HEK293 (cell line): ENCODE measurements around the gene PEF1.

ENCODE experiments used
- CTCF ChIA-PET: fragments of 350-600 bp; formaldehyde crosslinking; extraction: SDS; loops from one replicate; lab custom pipeline; 2021; ENCODE audit warnings: antibody characterized with exemption; lab: Yijun Ruan, JAX
- POLR2A ChIA-PET: fragments of 300-600 bp; formaldehyde crosslinking; extraction: SDS; loops from one replicate; lab custom pipeline; 2020; ENCODE audit warnings: antibody characterized with exemption, inconsistent platforms; lab: Yijun Ruan, JAX
- H3K27ac ChIP-seq: fragments of 200-500 bp; sonication (Bioruptor generic); 2 replicates; pipeline ENCODE4 v1.5.1; 2014; ENCODE audit warnings: low read depth, low read length, control low read depth, inconsistent platforms; ENCODE audit errors: extremely low read depth
- H3K36me3 ChIP-seq, 2 experiments: fragments of 200-500 bp in 1 of 2; sonication (Bioruptor generic) in 1 of 2; 1 replicate in 1 of 2; 2 replicates in 1 of 2; pipeline ENCODE4 v1.5.1; 2014 to 2017; ENCODE audit warnings: inconsistent platforms in 2 of 2, low read length in 2 of 2; ENCODE audit not compliant: control insufficient read depth in 2 of 2, insufficient read depth in 1 of 2
- H3K4me1 ChIP-seq: fragments of 200-500 bp; sonication (Bioruptor generic); 2 replicates; pipeline ENCODE4 v1.5.1; 2014; ENCODE audit warnings: mild to moderate bottlenecking, low read length, inconsistent platforms; ENCODE audit not compliant: control insufficient read depth, insufficient read depth
- H3K4me3 ChIP-seq: 2 replicates; pipeline ENCODE4 v1.5.1; 2011; ENCODE audit warnings: low read depth, mild to moderate bottlenecking, control low read depth, low read length, moderate library complexity
- H3K9me3 ChIP-seq: fragments of 200-500 bp; sonication (Bioruptor generic); 2 replicates; pipeline ENCODE4 v1.5.1; 2014; ENCODE audit warnings: low read depth, low read length, inconsistent platforms; ENCODE audit not compliant: control insufficient read depth, insufficient read depth
- MYNN ChIP-seq: fragments of 450-650 bp; formaldehyde crosslinking; IDR thresholded peaks from 2 replicates; pipeline ENCODE4 v1.5.1; 2016; ENCODE audit warnings: missing biosample characterization, missing genetic modification characterization, borderline replicate concordance
- PRDM1 ChIP-seq: fragments of 450-650 bp; formaldehyde crosslinking; IDR thresholded peaks from 2 replicates; pipeline ENCODE4; 2016; ENCODE audit warnings: missing biosample characterization, missing genetic modification characterization
- SP7 ChIP-seq: fragments of 450-650 bp; formaldehyde crosslinking; IDR thresholded peaks from 2 replicates; pipeline ENCODE4 v1.5.1; 2016; ENCODE audit warnings: missing biosample characterization, missing genetic modification characterization
- ZBTB1 ChIP-seq: fragments of 450-650 bp; formaldehyde crosslinking; IDR thresholded peaks from 2 replicates; pipeline ENCODE4 v1.5.1; 2016; ENCODE audit warnings: missing biosample characterization, missing genetic modification characterization
- ZBTB17 ChIP-seq: fragments of 450-650 bp; formaldehyde crosslinking; IDR thresholded peaks from 2 replicates; pipeline ENCODE4 v1.5.1; 2016; ENCODE audit warnings: missing biosample characterization, missing genetic modification characterization
- ZFP69B ChIP-seq: fragments of 450-650 bp; formaldehyde crosslinking; IDR thresholded peaks from 2 replicates; pipeline ENCODE4 v1.5.1; 2016; ENCODE audit warnings: missing biosample characterization, missing genetic modification characterization
- ZNF561 ChIP-seq: fragments of 450-650 bp; IDR thresholded peaks from 2 replicates; pipeline ENCODE4 v1.5.1; 2018; ENCODE audit warnings: missing biosample characterization, missing genetic modification characterization, borderline replicate concordance
- ZNF621 ChIP-seq: fragments of 450-650 bp; formaldehyde crosslinking; IDR thresholded peaks from 2 replicates; pipeline ENCODE4 v1.5.1; 2017; ENCODE audit warnings: missing biosample characterization, missing genetic modification characterization
- ZNF624 ChIP-seq: fragments of 450-650 bp; formaldehyde crosslinking; IDR thresholded peaks from 2 replicates; pipeline ENCODE4 v1.5.1; 2017; ENCODE audit warnings: missing biosample characterization, missing genetic modification characterization
- TF ChIP-seq, protein P1 (sequence below): fragments of 450-650 bp; formaldehyde crosslinking; IDR thresholded peaks from 2 replicates; pipeline ENCODE4 v1.5.1; 2016; ENCODE audit warnings: missing biosample characterization, missing genetic modification characterization
- TF ChIP-seq, protein P2 (sequence below): fragments of 450-650 bp; formaldehyde crosslinking; IDR thresholded peaks from 2 replicates; pipeline ENCODE4 v1.5.1; 2016; ENCODE audit warnings: missing biosample characterization, missing genetic modification characterization
- TF ChIP-seq, protein P3 (sequence below): fragments of 450-650 bp; formaldehyde crosslinking; IDR thresholded peaks from 2 replicates; pipeline ENCODE4 v1.5.1; 2017; ENCODE audit warnings: missing biosample characterization, missing genetic modification characterization
- TF ChIP-seq, protein P4 (sequence below): fragments of 450-650 bp; formaldehyde crosslinking; IDR thresholded peaks from 2 replicates; pipeline ENCODE4 v1.5.1; 2016; ENCODE audit warnings: missing biosample characterization, missing genetic modification characterization

The PEF1 gene

DNA sequence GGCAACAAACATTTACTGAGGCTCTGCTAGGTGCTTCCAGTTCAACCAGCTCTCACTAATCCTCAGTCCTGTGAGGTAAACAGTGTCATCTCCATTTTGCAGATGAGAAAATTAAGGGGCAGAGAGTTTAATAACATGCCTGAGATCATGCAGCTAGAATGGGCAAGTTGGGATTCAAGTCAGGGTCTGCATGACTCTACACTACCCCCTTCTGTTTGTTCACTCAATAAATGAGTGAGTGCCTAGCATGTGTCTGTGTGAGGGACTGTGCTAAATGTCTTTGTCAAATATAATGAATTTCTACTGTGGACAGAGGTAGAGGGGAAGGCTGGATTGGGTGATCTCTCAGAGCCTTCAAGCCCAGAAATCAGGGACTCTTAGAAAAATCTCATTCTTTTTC lies 4.5 kb downstream of the PEF1 start:
- TF ChIP-seq ZNF561 (tag by site-specific recombination) (no peak), SP7 (no peak), PRDM1 (tag by site-specific recombination) (no peak), MYNN (tag by site-specific recombination) (no peak), ZNF621 (tag by site-specific recombination) (no peak)
- TF ChIP-seq, protein P1, sequence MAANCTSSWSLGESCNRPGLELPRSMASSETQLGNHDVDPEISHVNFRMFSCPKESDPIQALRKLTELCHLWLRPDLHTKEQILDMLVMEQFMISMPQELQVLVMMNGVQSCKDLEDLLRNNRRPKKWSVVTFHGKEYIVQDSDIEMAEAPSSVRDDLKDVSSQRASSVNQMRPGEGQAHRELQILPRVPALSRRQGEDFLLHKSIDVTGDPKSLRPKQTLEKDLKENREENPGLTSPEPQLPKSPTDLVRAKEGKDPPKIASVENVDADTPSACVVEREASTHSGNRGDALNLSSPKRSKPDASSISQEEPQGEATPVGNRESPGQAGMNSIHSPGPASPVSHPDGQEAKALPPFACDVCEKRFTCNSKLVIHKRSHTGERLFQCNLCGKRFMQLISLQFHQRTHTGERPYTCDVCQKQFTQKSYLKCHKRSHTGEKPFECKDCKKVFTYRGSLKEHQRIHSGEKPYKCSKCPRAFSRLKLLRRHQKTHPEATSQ = no peak
- TF ChIP-seq, protein P2, sequence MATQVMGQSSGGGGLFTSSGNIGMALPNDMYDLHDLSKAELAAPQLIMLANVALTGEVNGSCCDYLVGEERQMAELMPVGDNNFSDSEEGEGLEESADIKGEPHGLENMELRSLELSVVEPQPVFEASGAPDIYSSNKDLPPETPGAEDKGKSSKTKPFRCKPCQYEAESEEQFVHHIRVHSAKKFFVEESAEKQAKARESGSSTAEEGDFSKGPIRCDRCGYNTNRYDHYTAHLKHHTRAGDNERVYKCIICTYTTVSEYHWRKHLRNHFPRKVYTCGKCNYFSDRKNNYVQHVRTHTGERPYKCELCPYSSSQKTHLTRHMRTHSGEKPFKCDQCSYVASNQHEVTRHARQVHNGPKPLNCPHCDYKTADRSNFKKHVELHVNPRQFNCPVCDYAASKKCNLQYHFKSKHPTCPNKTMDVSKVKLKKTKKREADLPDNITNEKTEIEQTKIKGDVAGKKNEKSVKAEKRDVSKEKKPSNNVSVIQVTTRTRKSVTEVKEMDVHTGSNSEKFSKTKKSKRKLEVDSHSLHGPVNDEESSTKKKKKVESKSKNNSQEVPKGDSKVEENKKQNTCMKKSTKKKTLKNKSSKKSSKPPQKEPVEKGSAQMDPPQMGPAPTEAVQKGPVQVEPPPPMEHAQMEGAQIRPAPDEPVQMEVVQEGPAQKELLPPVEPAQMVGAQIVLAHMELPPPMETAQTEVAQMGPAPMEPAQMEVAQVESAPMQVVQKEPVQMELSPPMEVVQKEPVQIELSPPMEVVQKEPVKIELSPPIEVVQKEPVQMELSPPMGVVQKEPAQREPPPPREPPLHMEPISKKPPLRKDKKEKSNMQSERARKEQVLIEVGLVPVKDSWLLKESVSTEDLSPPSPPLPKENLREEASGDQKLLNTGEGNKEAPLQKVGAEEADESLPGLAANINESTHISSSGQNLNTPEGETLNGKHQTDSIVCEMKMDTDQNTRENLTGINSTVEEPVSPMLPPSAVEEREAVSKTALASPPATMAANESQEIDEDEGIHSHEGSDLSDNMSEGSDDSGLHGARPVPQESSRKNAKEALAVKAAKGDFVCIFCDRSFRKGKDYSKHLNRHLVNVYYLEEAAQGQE (tag by site-specific recombination) = no peak
- TF ChIP-seq, protein P3, sequence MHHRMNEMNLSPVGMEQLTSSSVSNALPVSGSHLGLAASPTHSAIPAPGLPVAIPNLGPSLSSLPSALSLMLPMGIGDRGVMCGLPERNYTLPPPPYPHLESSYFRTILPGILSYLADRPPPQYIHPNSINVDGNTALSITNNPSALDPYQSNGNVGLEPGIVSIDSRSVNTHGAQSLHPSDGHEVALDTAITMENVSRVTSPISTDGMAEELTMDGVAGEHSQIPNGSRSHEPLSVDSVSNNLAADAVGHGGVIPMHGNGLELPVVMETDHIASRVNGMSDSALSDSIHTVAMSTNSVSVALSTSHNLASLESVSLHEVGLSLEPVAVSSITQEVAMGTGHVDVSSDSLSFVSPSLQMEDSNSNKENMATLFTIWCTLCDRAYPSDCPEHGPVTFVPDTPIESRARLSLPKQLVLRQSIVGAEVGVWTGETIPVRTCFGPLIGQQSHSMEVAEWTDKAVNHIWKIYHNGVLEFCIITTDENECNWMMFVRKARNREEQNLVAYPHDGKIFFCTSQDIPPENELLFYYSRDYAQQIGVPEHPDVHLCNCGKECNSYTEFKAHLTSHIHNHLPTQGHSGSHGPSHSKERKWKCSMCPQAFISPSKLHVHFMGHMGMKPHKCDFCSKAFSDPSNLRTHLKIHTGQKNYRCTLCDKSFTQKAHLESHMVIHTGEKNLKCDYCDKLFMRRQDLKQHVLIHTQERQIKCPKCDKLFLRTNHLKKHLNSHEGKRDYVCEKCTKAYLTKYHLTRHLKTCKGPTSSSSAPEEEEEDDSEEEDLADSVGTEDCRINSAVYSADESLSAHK (tag by site-specific recombination) = no peak
- Histone ChIP-seq H3K36me3 (peaks cover 0 to 27% of the 10 kb centered on the region in 2 experiments; a peak in 1 of 3 replicates), H3K4me3 (no peak overlapping the region), H3K9me3 (no peaks in the 10 kb centered on the region), H3K4me1 (peaks cover 5% of the 10 kb centered on the region; the same call in 1 of the 2 replicates), H3K27ac (no peak overlapping the region)
- ChIA-PET POLR2A (no interaction called here), CTCF (interaction anchor here (1.7 to 2.3 kb wide), 2 partner anchors 106 to 149 kb away, joined by 5 to 7 read pairs; no protein-coding TSS in a partner anchor)

DNA sequence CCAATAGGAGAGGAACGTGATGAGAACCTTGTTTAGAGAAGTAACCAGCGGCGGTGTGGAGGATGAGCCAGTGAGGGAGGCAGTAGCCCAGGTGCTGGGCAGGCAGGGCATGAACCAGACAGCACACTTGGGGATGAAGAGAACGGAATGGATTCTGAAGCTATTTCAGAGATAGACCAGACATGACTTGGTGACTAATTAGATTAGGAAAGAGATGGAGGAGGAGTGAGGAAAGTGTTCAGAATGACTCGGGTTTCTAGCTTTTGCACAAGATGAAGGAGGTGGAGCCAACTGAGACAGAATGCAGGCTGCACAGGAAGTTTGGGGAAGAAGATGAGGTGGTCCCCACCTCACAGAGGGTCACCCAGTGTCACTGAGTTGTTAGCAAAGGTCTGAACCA lies 5.1 kb downstream of the PEF1 start:
- H3K36me3 ChIP-seq = peaks cover 0 to 33% of the 10 kb centered on the region in 2 experiments; a peak in 1 of 3 replicates
- CTCF ChIA-PET = interaction anchor here (2.3 kb wide), 1 partner anchor 150 kb away, joined by 7 read pairs; no protein-coding TSS in a partner anchor
- TF ChIP-seq, protein P4, sequence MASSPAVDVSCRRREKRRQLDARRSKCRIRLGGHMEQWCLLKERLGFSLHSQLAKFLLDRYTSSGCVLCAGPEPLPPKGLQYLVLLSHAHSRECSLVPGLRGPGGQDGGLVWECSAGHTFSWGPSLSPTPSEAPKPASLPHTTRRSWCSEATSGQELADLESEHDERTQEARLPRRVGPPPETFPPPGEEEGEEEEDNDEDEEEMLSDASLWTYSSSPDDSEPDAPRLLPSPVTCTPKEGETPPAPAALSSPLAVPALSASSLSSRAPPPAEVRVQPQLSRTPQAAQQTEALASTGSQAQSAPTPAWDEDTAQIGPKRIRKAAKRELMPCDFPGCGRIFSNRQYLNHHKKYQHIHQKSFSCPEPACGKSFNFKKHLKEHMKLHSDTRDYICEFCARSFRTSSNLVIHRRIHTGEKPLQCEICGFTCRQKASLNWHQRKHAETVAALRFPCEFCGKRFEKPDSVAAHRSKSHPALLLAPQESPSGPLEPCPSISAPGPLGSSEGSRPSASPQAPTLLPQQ (tag by site-specific recombination) = peak; percentile 46; the same call in 1 of the 2 replicates
- peak; percentile 77 for TF ChIP-seq ZBTB17 (tag by site-specific recombination)
- TF ChIP-seq ZNF624 (tag by site-specific recombination) = no peak
- TF ChIP-seq ZBTB1 (tag by site-specific recombination) = no peak
- TF ChIP-seq ZFP69B (tag by site-specific recombination) = 0 out of 2 replicates have a peak, but pooled peaks have one; percentile 32
- no peak for TF ChIP-seq ZNF621 (tag by site-specific recombination)
- H3K9me3 ChIP-seq = no peaks in the 10 kb centered on the region
- H3K4me1 ChIP-seq = peaks cover 5% of the 10 kb centered on the region; the same call in 1 of the 2 replicates
- POLR2A ChIA-PET = interaction anchor here (0.6 kb wide), 1 partner anchor 24 kb away, joined by 3 read pairs; no protein-coding TSS in a partner anchor
- no peak overlapping the region for H3K27ac ChIP-seq
- H3K4me3 ChIP-seq = no peak overlapping the region
